SH-SY5Y (cell line): Measurements from ENCODE around the gene RAPGEF1.

Experiments
- GATA2 ChIP-seq: IDR thresholded peaks from 2 replicates; pipeline ENCODE4 v1.6.1; 2011; ENCODE audit warnings: mild to moderate bottlenecking, low read depth, low read length
- GATA3 ChIP-seq: IDR thresholded peaks from 2 replicates; pipeline ENCODE4 v1.6.1; 2011; ENCODE audit warnings: low read depth, mild to moderate bottlenecking, low read length, moderate library complexity

RAPGEF1 gene

GRCh38 chr9:131762356-131762932 lies 22.6 kb upstream of the RAPGEF1 start:
- TF ChIP-seq GATA3 (no peak), GATA2 (no peak)

- no peak for TF ChIP-seq GATA3
- TF ChIP-seq GATA2, result no peak
Observed at GRCh38 chr9:131759017-131759647, 19.3 kb upstream of the RAPGEF1 start.

GRCh38 chr9:131757549-131757948 lies 17.7 kb upstream of the RAPGEF1 start:
- TF ChIP-seq GATA2, result no peak
- TF ChIP-seq GATA3, result no peak

- TF ChIP-seq GATA2 (no peak), GATA3 (no peak)
Observed at GRCh38 chr9:131755541-131756198, 15.8 kb upstream of the RAPGEF1 start.

GRCh38 chr9:131754846-131755245 lies 15.0 kb upstream of the RAPGEF1 start:
- TF ChIP-seq GATA3 (no peak), GATA2 (no peak)

- TF ChIP-seq GATA2, result no peak
- TF ChIP-seq GATA3, result no peak
Observed at GRCh38 chr9:131752231-131752884, 12.5 kb upstream of the RAPGEF1 start.

GRCh38 chr9:131748411-131748955 lies 8.6 kb upstream of the RAPGEF1 start:
- TF ChIP-seq GATA2 (no peak), GATA3 (no peak)

- TF ChIP-seq GATA3, result no peak
Observed at GRCh38 chr9:131747352-131747751, 7.5 kb upstream of the RAPGEF1 start.

GRCh38 chr9:131745610-131746009 lies 5.7 kb upstream of the RAPGEF1 start:
- TF ChIP-seq GATA3 (no peak), GATA2 (no peak)

GRCh38 chr9:131744720-131745201 lies 4.9 kb upstream of the RAPGEF1 start:
- TF ChIP-seq GATA2, result no peak
- no peak for TF ChIP-seq GATA3

- no peak for TF ChIP-seq GATA3
- no peak for TF ChIP-seq GATA2
Observed at GRCh38 chr9:131744171-131744719, 4.4 kb upstream of the RAPGEF1 start.

GRCh38 chr9:131743501-131743900 lies 3.6 kb upstream of the RAPGEF1 start:
- TF ChIP-seq GATA3 (no peak), GATA2 (no peak)

GRCh38 chr9:131743096-131743495 lies 3.2 kb upstream of the RAPGEF1 start:
- TF ChIP-seq GATA3 (no peak), GATA2 (no peak)

- TF ChIP-seq GATA3, result no peak
- no peak for TF ChIP-seq GATA2
Observed at GRCh38 chr9:131740898-131741297, 1.0 kb upstream of the RAPGEF1 start.
